Heart left ventricle (tissue), 16 donors: ENCODE data around the gene ERGIC1. TPM values are rescaled to one million over a fixed set of nuclear protein-coding genes. Genes with fewer than 3 reads are reported as not detected.

Experiments used
- ATAC-seq, 4 donors: fragments of 200-7000 bp; cut with Tn5 transposase; one replicate each; pipeline ENCODE4 v1.9.1; 2020 to 2022; ENCODE audit warnings: moderate library complexity in 4 of 4, mild to moderate bottlenecking in 3 of 4, moderate number of reproducible peaks in 1 of 4
- DNase-seq, 5 donors: peaks; one replicate each; pipeline ENCODE4 v3.0.0-alpha.2; 2020
- H3K27ac ChIP-seq, 12 donors: fragments of 200-600 bp; sonication (generic) in 4 of 12; one replicate each; pipeline versions ENCODE4 v1.5.0 to v1.8.0; 2016 to 2022; ENCODE audit warnings: mild to moderate bottlenecking in 2 of 12
- H3K27me3 ChIP-seq, 9 donors: fragments of 200-600 bp; sonication (generic) in 2 of 9; one replicate each; pipeline versions ENCODE4 v1.5.1 to v1.8.0; 2016 to 2022; ENCODE audit warnings: mild to moderate bottlenecking in 3 of 9
- H3K36me3 ChIP-seq, 9 donors: fragments of 200-600 bp; sonication (generic) in 2 of 9; one replicate each; pipeline versions ENCODE4 v1.5.0 to v1.8.0; 2018 to 2022; ENCODE audit warnings: mild to moderate bottlenecking in 2 of 9
- H3K4me1 ChIP-seq, 12 donors: fragments of 200-600 bp; sonication (generic) in 4 of 12; one replicate each; pipeline versions ENCODE4 v1.5.0 to v1.8.0; 2016 to 2022; ENCODE audit warnings: mild to moderate bottlenecking in 3 of 12
- H3K4me3 ChIP-seq, 12 donors: fragments of 200-600 bp; sonication (generic) in 4 of 12; one replicate each; pipeline versions ENCODE4 v1.5.0 to v1.8.0; 2017 to 2022; ENCODE audit warnings: mild to moderate bottlenecking in 9 of 12, moderate library complexity in 4 of 12
- H3K9me3 ChIP-seq, 12 donors: fragments of 200-600 bp; sonication (generic) in 4 of 12; one replicate each; pipeline versions ENCODE4 v1.5.0 to v1.8.0; 2016 to 2022; ENCODE audit warnings: mild to moderate bottlenecking in 1 of 12
- CTCF ChIP-seq, 12 donors: fragments of 200-600 bp; sonication (generic) in 4 of 12; IDR thresholded peaks; one replicate each; pipeline versions ENCODE4 v1.5.0 to v1.8.0; 2018 to 2022; ENCODE audit warnings: antibody characterized with exemption in 12 of 12, mild to moderate bottlenecking in 5 of 12
- POLR2A ChIP-seq, 2 donors: fragments of 450-650 bp; IDR thresholded peaks; one replicate each; pipeline ENCODE4 v1.6.1; 2017; ENCODE audit warnings: antibody characterized with exemption in 2 of 2, mild to moderate bottlenecking in 2 of 2, moderate library complexity in 2 of 2
- whole genome bisulfite sequencing, 4 donors: extraction: QIAGEN DNeasy Blood & Tissue Kit in 2 of 4; methylation state at CpG; one replicate each; pipeline versions ENCODE4 v1.1.5 to v1.1.7; 2013 to 2018; 5-methylcytosine and 5-hydroxymethylcytosine counted together
- intact Hi-C, 10 donors: fragments of 100-400 bp; cut with DNase I; formaldehyde crosslinking; loops; one replicate each; pipeline versions ENCODE4 v1.11.1 to v1.14.2; 2022
- polyA plus RNA-seq, 2 donors: library from polyadenylated mRNA; stranded (reverse); fragments of 200-250 nt; gene quantifications; one replicate each; pipeline ENCODE4 v1.2.3, GENCODE V29; 2013
- total RNA-seq, 9 donors: library from RNA; depleted of rRNA in 2 of 9; stranded (reverse); fragments of >200 nt in 2 of 9; fragmentation: NEBNext Ultra II Directional in 3 of 9; extraction: Animal tissue kit (Norgen Biotek cat#: 25700) in 3 of 9; gene quantifications; one replicate each; pipeline versions ENCODE4 v1.1.0 to v1.2.4, GENCODE V29; 2016 to 2023
- donor health status: ischemic (EF 13 %, LVEDD 7.1; RV severe dilation, severe dysfunction).
- donor health status: healthy with polysubstance abuse.
- donor health status: DM: no; HTN: yes; CAD: no.
- donor health status: DM: no; HTN: no; CAD: no.
- donor health status: ischemic (EF 25% LVEDD 6.9; RV normal size, moderate dysfunction).
- donor health status: ischemic (EF 25% LVEDD 5.7; RV mildly dilated, moderate dysfunction).
- donor health status: healthy.
- donor health status: DM: yes; HTN: yes; CAD: no.
- donor health status: ischemic (EF 35%, LVEDD 5.7; RV mildly dilated, moderate dysfunction).
- donor health status: nonischemic (EF 11% LVEDD 7.7; RV severe dilation, severe dysfunction).
- donor health status: DM: yes; HTN: yes; CAD: no.
- donor health status: PGD.
- donor health status: ischemic (EF 29% LVEDD 5.4; RV normal size, mild dysfunction).
- donor health status: nonischemic (EF 23%, LVEDD 6.1; RV moderate dilation, normal function).

The ERGIC1 gene
- total and polyA plus RNA-seq, 11 donors: 66.6 to 115 (median 84.9) TPM

- TF ChIP-seq CTCF (IDR thresholded peaks at IDR 0.05) (no peak), POLR2A (IDR thresholded peaks at IDR 0.05) (no peak)
- ATAC-seq (peak; percentile 12 to 73 (median 54)), DNase-seq (peak; percentile 62 to 80 (median 73))
- Histone ChIP-seq H3K4me1 (peaks cover 3 to 65% (median 47%) of the 10 kb centered on the region in 12 donors), H3K27ac (peak overlapping the region; percentile 58 to 93 (median 86)), H3K36me3 (peaks cover 0 to 30% (median 12%) of the 10 kb centered on the region in 9 donors), H3K27me3 (no peaks in the 10 kb centered on the region), H3K4me3 (peak overlapping the region in 6 of 12 donors; percentile 4 to 25 (median 15)), H3K9me3 (peaks cover 0 to 8% (median 0%) of the 10 kb centered on the region in 12 donors)
- intact Hi-C loops: no loop called here
- 60 to 70% (median 62%) methylated on average over 16 to 17 of the region's 17 CpGs for WGBS, 4 donors
These were observed 53.0 kb downstream of the ERGIC1 start for GRCh38 chr5:172886974-172887501.

GRCh38 chr5:172887692-172888091 is 53.6 kb downstream of the ERGIC1 start:
- peak in 1 of 2 donors; percentile 7 for TF ChIP-seq POLR2A (IDR thresholded peaks at IDR 0.05)
- TF ChIP-seq CTCF (IDR thresholded peaks at IDR 0.05): no peak
- H3K4me3 ChIP-seq: peak overlapping the region in 5 of 12 donors; percentile 4 to 25 (median 13)
- peak; percentile 40 to 86 (median 70) for DNase-seq
- peak overlapping the region; percentile 58 to 93 (median 86) for H3K27ac ChIP-seq
- H3K36me3 ChIP-seq: peaks cover 0 to 30% (median 12%) of the 10 kb centered on the region in 9 donors
- WGBS, 4 donors: 44 to 63% (median 50%) methylated on average over 8 of the region's 8 CpGs
- peak in 3 of 4 donors; percentile 32 to 82 (median 43) for ATAC-seq
- no peaks in the 10 kb centered on the region for H3K27me3 ChIP-seq
- peaks cover 3 to 68% (median 52%) of the 10 kb centered on the region in 12 donors for H3K4me1 ChIP-seq
- peaks cover 0 to 8% (median 0%) of the 10 kb centered on the region in 12 donors for H3K9me3 ChIP-seq
- intact Hi-C loops: no loop called here

GRCh38 chr5:172890659-172891058 is 56.6 kb downstream of the ERGIC1 start:
- Histone ChIP-seq H3K9me3 (no peaks in the 10 kb centered on the region), H3K36me3 (peaks cover 0 to 25% (median 12%) of the 10 kb centered on the region in 9 donors), H3K4me3 (no peak overlapping the region), H3K27ac (peak overlapping the region in 11 of 12 donors; percentile 3 to 93 (median 85)), H3K4me1 (peaks cover 3 to 63% (median 47%) of the 10 kb centered on the region in 12 donors), H3K27me3 (no peaks in the 10 kb centered on the region)
- ATAC-seq (no peak), DNase-seq (peak in 1 of 5 donors; percentile 17)
- intact Hi-C loops: loop anchor here in 2 of 10 donors (2.0 to 10.0 kb wide), 2 partner anchors 18 to 116 kb away; partner anchors contain the start of gene DUSP1 (in 1 of the 2)
- 67 to 80% (median 75%) methylated on average over 1 to 6 of the region's 6 CpGs for WGBS, 4 donors
- TF ChIP-seq CTCF (IDR thresholded peaks at IDR 0.05): no peak
- no peak for TF ChIP-seq POLR2A (IDR thresholded peaks at IDR 0.05)

- peaks cover 3 to 57% (median 44%) of the 10 kb centered on the region in 12 donors for H3K4me1 ChIP-seq
- 16 to 33% (median 26%) methylated on average over 7 of the region's 7 CpGs for WGBS, 4 donors
These were observed 57.8 kb downstream of the ERGIC1 start for GRCh38 chr5:172891716-172892421.

More at GRCh38 chr5:172891716-172892421, 57.8 kb downstream of the ERGIC1 start:
- H3K27me3 ChIP-seq: no peaks in the 10 kb centered on the region
- H3K9me3 ChIP-seq: no peaks in the 10 kb centered on the region
- H3K27ac ChIP-seq: peak overlapping the region; percentile 48 to 93 (median 84)
- DNase-seq (peak; percentile 80 to 89 (median 85)), ATAC-seq (peak; percentile 71 to 82 (median 78))
- intact Hi-C loops: loop anchor here in 2 of 10 donors (2.0 to 10.0 kb wide), 2 partner anchors 19 to 117 kb away; partner anchors contain the start of gene DUSP1 (in 1 of the 2)
- H3K36me3 ChIP-seq: peaks cover 0 to 25% (median 12%) of the 10 kb centered on the region in 9 donors
- no peak overlapping the region for H3K4me3 ChIP-seq
- TF ChIP-seq POLR2A (IDR thresholded peaks at IDR 0.05): no peak
